Hematopoietic multipotent progenitor cell treated with erythropoietin and hydrocortisone succinate and interleukin-3 and kit ligand, for 15 days (in vitro differentiated cells): ENCODE measurements around the gene PACS1.
"Not testable (repeated sequence)": the region's sequence is repeated elsewhere in the genome, so short reads cannot be mapped to it uniquely, and the experiment has no call there.

Experiments used
- DNase-seq: peaks from one replicate; pipeline ENCODE4 v3.0.0-alpha.2; 2015; ENCODE audit warnings: low spot score

The PACS1 gene

DNA sequence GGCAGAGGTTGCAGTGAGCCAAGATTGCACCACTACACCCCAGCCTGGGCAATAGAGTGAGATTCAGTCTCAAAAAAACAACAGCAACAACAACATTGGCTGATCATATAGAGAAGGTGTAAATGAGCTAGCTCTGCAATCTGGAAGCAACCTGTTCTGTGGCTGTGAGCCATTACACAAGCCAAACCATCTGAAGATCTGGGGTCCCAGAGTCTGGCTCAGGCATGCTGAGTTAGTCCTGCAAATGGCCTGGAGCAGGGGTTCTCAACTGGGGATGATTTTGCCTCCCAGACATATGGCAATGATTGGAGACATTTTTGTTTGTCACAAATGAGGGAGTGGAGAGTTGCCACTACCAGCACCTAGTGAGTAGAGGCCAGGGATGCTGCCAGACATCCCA, 156.0 kb downstream of the PACS1 start:
- no peak for DNase-seq

DNA sequence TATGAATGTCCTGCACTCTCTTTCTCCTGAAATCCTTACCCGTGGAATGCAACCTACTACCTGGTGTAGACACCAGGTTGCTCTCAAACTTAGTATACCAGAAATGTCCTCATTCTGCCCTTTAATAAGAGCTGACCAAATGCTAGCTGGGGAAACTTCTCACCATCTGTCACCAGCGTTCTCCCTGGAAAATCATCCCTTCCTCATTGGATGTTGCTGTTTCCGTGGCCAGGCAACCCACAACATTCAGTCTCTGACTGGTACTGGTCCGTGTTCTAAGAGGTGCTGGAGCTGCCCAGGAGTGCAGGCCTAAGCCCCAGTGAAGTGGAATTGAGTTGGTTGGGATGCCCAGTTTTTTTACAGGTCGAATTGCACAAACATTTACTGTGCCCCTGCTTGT, 157.6 kb downstream of the PACS1 start:
- DNase-seq, result no peak

DNA sequence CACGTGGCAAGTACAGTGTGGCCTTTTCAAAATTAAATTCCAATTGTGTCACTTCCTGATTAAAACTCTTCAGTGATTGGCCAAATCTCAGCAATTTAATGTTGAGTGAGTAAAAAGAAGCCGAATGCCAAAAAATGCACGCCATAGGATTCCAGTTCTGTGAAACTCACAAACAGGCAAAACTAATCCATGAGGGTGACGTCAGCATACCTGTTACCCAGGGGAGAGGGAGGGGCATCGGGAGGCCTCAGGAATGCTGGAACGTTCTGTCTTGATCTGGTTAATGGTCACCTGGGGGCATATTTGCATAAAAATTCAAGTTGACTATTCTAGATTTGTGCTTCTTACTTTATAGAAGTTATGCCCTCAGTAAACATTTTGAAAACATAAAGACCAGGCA, 158.4 kb downstream of the PACS1 start:
- no peak for DNase-seq

DNA sequence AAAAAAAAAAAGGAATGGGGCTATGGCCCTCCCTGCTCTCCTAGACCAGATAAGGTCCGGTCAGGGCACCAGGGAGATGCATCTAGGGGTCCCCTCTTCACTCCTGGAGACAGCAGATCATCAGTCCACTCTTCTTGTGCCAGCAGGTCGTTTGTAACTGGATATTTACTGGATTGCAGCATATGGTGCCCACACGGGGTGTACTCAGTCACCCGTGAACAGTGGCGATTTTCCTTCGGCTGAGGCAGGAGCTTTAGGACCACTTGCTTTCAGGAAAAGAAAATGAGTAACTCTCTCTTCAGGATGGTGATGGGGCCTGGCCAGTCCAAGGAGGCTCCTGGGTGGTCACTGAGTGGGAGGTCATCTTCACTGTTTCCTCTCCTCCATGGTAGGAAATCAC, 160.1 kb downstream of the PACS1 start:
- DNase-seq, result no peak

DNA sequence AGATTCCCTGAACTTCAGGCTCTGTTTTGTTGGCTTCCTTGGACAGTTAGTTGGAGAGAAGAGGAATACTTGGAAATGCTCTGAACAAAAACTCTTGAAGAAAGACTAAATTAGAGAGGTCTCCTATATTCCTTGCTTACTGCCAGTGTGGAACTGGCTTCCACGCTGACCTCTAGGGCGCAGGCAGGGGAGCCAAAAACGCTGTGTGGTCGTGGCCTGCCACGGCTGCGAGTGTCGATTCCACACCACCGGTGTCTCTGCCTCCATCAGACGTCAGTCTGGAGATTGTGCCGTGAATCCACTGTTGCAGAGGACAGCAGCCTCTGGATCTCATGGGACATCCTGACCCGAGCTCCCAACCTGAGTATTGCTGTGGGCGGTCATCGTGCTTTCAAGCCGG, 160.9 kb downstream of the PACS1 start:
- no peak for DNase-seq

DNA sequence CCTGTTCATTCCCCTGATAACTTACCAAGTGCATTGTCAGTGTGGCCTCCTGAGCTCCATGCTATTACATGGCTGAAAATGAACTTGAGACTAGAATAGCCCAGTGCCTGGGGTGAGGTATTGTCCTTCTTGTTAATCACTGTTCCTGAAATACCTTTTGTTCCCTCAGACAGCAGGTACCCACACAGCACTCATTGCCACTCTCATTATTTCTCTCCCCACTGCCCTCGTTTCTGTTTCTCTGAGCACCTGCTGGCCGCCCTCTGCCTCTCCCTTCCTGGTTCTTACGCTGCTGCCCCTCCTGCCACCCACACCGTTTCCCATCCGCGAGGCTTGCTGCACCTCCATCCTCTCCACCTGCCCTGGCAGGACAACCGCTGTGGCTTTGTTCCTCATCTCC, 161.5 kb downstream of the PACS1 start:
- no peak for DNase-seq

DNA sequence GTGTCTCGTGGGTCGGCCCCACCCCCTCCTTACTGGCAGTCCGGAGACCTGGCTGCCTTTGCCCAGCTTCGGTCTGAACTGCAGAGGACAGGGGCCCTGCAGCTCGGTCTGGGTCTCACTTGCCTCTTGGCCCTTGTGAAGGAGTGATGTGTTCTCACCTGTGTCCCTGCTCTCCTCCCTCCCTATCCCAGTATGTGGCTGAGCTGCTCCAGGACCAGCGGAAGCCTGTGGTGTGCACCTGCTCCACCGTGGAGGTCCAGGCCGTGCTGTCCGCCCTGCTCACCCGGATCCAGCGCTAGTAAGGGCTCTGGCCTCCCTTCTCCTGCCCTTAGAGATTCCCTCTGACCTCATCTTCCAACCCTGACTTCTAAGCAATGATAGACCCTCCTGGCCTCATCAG, 162.7 kb downstream of the PACS1 start:
- no peak for DNase-seq

DNA sequence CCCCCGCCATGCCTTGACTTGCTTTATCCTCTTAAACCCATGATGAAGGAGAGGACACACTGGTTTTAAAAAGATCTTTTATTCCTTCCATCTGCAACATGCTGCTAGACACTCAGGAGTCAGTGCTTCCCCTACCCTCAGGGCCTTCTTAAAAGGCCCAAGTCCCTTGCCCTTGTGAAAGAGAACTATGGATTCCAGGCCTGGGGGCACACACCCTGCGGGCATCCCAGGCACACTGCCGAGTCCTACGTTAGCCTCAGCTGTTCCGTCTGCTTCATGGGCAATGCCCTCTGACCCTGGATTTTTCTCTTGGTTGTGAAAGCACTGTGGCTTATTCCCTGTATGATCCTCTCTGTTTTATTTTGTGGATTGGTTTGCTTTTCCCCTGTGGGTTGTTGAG, 163.2 kb downstream of the PACS1 start:
- no peak for DNase-seq

DNA sequence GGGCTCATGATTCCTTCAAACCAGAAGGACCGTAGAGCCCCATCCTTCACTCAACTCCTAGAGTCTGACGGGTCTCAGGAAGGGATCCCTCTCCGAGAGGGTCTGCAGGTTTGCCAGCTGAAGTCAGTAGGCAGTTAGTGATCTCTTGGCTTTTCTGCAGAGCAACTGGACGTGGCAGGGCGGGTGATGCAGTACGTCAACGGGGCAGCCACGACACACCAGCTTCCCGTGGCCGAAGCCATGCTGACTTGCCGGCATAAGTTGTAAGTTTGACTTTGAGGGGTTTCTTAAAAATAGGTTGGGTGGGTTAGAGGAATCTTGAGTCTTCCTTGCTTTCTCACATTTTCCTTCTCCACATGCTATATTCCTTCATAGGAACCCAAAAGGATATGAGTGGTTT, 165.1 kb downstream of the PACS1 start:
- no peak for DNase-seq

DNA sequence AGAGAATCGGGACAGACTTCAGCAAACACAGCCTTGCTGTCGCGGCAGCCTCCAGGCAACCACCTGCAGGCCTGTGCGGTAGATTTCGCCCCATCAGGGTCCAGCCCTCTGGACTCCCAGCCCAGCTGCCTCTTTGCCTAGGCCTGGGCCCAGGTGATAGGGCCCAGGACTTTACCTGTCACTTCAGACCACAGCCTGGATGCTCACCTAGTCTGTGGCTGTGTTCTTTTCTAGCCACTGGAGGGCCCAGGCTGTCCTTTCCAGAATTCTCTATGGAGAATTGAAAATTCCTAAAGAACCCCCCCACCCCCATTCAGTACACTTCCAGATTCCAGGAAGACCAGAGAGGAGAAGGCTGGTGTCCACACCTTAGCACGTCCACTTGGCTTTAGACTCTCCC, 167.8 kb downstream of the PACS1 start:
- DNase-seq, result no peak

DNA sequence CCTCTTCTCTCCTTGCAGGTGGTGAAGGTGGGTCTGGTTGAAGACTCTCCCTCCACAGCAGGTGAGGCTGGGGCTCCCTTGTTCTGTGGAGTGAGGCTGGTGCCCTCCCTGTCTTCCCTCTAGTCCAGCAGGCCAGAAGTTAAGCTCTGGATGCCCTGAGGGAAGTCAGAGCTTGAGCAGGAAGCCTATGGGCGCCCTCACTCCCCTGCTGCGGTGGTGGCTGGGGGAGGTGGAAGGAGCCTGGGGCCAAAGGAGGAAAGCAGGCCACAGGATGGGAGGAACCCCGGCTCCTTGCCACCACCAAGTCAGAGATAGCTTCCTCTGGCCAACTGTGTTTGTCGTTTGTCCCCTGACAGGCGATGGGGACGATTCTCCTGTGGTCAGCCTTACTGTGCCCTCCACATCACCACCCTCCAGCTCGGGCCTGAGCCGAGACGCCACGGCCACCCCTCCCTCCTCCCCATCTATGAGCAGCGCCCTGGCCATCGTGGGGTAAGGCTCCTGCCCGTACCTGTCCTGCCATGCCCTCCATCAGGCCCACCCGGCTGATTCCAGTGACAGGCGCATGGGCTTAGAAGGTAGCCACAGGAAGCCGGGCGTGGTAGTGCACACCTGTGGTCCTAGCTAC, 168.8 kb downstream of the PACS1 start:
- DNase-seq, result no peak

DNA sequence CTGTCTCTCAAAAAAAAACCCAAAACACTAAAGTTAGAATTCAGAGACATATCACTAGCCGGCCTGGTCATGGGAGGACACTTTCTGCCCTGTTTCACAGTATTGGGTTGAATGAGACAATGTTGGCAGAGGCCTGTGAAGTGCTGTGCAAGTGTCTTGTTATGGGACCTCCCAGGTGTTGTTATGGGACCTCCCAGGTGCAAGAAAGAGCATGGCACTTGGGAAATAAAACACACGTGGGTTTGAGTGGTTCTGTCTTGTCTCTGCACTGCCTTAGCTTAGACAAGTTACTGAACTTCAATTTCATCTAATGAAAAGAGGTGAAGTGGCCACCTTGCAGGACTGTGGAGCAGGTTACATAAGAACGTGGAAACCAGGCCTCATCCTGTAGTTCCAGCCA, 169.4 kb downstream of the PACS1 start:
- no peak for DNase-seq

DNA sequence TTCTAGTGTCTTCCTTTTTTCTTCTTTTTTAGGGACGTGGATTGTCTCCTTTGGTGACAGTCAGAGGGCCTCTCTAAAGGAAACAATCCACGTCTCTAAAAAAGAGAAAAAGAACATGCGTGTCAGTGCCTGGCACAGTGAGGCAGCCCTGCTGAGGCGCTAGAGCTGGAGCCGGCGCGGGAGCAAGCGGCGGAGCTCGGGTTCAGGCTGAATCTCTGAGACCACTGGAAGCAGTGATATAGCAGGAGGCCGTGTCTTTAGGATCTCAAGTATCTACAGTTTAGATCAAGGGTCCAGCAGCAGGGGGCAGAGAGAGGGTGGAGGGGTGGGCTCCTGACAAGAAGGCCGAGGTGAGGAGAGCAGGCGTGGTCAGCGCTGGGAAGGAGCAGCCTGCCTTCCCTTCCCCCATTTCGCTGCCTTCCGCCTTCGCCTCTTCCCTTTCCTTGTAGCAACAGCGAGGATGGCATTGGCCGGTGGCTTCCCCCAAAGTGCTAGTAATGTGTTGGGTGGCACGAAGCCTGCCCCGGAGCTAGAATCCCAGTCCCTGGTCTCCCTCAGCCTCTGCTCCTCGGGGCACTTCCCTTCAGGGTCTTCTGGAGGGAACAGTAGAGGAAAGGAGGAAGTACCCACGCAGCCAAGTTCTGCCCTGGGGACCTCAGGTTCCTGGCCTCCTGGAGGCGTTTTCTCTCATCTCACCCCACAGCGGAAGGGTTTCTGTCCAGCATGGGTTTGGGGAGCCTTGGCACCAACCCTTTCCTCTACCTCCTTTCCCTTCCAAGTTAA, 170.1 kb downstream of the PACS1 start:
- DNase-seq, result no peak

DNA sequence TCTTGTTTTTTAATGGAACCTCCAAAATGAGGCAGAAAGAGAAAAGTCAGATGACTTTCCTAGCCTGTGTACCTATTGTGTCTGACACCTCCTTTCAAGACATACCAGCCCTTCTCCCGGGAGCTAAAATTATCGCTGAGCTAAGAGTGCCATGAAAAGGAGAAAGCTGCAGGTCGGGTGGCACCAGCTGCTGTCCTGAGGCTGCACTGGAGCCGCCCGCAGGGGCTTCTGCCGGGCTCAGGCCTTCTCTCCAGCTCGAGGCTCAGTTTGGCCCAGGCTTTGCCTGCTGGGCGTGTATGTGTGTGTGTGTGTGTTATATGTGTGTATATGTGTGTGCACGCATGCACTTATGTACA, 170.7 kb downstream of the PACS1 start:
- DNase-seq, result no peak

DNA sequence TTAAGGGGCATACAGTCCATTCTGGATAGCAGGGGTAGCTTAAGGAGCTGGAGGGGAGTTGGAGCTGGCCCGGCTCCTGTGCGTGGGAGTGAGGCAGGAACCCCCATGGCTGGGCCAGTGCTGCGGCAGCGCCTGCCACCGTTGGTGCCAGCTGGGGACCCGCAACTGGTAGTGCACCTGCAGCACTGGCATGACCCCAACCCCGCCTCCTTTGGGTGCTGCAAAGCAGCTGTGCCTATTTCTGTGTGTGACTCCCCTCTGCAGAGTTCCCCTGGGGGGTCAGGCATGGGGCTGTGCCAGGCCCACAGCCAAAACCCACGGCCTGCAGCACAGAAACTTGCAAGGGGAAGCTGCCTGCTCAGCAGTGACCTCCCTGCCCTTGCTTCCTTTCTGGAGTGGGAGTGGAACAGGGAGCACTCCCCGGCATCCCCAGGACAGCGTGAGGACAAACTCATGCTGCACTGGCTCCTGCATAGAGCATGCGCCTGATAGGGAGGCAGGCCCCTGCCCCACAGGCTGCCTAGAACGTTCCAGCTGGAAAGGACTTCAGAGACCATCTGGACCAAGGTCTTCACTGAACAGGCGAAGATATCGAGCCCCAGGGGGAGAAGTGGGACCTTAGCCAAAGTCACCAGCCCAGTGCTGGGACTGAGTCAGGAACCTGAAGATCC, 172.2 kb downstream of the PACS1 start:
- no peak for DNase-seq

DNA sequence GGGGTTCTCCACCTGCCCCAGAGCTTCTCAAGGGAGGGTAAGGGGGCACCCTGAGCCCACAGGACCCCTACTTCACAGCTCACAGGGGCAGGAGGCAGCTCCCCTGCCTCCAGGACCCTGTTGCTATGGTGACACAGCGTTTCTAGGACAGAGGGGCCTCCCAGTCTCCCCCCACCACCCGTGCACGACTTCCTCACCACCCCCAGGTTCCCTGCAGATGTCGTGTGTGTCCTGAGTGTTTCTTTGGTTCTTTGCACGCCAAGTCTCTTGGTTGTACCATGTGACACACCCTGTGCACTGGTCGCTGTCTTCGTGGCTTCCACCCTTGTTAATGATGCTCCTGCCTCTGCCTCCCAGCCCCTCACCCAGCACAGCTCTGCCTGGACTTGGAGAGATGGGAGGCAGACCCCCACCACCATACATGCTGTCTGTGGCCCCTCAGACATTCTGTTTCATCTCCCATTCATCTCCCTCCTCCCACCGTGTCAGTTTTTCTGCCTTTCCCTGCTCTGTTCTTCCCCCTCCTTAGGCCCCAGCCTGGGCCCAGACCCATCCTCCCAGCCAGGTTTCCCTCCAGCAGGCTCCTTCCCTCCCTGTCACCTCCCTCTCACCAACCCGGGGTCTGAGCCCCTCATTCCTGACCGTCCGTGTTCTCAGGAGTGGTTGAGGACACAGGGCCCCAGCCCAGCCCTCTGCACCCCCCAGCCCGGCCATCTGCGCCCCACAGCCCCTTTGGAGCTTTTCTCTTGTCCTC, 173.9 kb downstream of the PACS1 start:
- DNase-seq, result no peak

DNA sequence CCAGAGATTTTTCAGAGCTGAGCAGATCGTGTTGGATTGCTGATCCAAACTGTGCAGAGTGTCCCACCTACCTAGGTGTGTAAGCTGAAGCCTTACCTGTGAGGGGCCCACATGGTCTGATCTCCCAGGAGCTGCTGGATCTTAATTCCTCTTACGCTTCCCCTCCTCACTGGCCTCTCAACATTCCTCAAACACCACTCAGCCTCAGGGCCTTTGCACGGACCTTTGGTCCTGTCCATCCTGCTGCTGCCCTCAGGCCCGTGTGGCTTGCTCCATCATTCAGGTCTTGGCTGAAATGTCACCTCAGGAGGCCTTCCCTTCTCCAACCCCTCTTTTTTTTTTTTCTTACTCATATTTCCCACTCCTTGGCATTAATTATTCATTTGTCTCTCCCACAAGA, 177.2 kb downstream of the PACS1 start:
- no peak for DNase-seq

DNA sequence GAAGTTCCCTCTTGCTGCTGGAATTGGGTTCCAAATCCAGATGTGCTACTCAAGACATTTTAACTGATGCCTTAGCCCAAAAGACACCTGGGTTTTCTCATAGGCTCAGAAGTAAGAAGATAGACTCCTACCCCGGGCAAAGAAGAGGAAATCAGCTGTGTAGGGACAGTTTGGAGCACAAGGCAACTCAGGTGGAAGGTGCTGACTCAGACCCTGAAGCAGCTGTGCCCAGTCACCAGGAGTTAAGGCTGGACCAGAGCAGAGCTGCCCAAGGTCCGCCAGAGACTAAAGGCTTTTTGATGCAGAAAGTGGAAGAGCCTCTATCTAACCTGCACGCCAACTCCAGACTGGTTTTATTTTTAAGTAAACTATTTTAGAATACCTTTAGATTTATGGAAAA, 177.7 kb downstream of the PACS1 start:
- DNase-seq, result no peak

DNA sequence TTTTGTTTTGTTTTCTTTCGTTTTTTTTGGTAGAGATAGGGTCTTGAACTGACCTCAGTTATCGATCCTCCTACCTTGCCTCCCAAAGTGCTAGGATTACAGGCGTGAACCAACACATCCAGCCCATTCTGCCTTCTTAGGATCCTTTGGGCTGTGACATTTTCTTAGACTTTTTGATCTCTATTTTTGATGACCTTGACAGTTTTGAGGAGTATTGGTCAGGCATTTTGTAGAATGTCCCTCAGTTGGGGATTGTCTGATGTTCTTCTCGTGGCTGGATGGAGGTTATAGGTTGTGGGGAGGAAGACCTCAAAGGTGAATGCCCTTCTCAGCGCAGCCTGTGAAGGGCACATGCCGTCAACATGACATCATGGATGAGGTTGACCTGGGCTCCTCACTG, 178.8 kb downstream of the PACS1 start:
- DNase-seq, result no peak

DNA sequence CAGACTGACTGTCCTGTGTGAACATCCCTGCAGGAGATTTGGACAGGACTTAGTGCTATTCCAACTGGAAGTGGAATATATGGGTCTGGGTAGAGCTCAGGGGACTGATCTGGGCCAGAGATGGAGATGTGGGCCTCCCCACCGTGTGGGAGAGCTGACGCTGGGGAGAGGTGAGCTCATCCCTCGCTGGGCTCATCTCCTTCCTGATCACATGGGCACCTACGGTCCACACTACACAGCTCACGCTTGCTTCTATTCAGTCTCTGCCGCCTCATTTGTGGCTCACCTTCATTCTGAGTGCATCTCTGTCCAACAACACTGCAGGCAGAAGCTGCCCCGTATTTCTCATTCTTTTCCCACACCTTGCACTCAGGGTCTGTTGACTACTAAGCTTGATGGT, 181.7 kb downstream of the PACS1 start:
- no peak for DNase-seq

DNA sequence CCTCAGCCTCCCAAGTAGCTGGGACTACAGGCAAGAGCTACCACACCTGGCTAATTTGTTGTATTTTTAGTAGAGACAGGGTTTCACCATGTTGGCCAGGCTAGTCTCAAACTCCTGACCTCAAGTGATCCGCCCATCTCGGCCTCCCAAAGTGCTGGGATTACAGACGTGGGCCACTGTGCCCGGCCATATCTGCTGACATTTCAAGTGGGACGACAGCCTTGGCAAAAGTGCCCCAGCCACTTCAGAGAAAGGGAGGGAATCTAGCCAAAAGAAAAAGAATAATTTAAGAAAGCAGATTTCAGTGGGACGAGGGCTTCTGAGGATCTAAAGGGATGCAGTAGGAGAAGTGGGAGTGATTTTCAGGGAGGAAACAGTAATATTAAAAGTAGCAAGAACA, 183.0 kb downstream of the PACS1 start:
- DNase-seq, result not testable (repeated sequence)

DNA sequence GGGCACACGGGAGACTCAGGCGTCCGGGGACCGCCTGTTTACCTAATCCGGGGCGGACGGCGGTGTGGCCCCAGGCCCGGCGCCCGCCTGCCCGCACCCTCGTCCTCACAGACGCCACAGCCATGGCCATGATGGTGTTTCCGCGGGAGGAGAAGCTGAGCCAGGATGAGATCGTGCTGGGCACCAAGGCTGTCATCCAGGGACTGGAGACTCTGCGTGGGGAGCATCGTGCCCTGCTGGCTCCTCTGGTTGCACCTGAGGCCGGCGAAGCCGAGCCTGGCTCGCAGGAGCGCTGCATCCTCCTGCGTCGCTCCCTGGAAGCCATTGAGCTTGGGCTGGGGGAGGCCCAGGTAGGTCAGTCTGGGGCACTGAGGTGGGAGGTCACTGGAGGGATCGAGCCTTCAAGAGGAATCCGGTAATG, 188.4 kb downstream of the PACS1 start:
- no peak for DNase-seq

DNA sequence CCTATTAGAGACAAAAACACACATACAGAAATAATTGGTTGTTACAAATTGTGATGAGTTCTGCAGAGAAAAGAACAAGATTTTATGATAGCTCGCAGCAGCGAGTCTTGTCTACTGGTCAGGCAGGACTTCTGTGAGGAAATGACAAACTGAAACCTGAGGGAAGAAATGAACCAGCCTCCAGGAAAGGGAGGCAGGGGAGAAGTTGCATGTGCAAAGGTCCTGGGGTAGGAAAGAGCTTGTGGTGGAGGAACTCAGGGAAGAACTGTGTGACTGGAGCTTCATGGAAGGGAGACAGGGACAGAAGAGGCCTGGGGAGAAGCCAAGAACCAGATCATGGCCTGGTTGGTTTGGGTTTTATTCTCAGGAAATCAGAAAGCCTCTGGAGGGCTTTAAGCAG, 189.2 kb downstream of the PACS1 start:
- no peak for DNase-seq
